ENCODE results near the gene SPECC1L. TPM values are rescaled to one million over a fixed set of nuclear protein-coding genes. Genes with fewer than 3 reads are reported as not detected.

The SPECC1L gene
- total RNA-seq, 1 experiment from 2014 or later, result 14.1 TPM

GRCh38 chr22:24411256-24412004 is 140.8 kb downstream of the SPECC1L start:
- Histone ChIP-seq H4K20me1 (ENCODE audit: low read length) (no peaks in the 10 kb centered on the region), H3K4me3 (ENCODE audit: low read length) (no peak overlapping the region), H2AFZ (ENCODE audit: low read length) (no peak overlapping the region), H3K9me2 (replicated peaks; ENCODE audit: low read length) (no peaks in the 10 kb centered on the region), H3K9me3 (ENCODE audit: low read length) (no peaks in the 10 kb centered on the region), H3K79me2 (ENCODE audit: low read length) (no peaks in the 10 kb centered on the region), H3K4me1 (ENCODE audit: insufficient read depth, low read length) (no peaks in the 10 kb centered on the region), H3K27ac (ENCODE audit: low read length) (no peak overlapping the region), H3F3A (ENCODE audit: low read length, unreplicated experiment) (no peaks in the 10 kb centered on the region), H3K36me3 (ENCODE audit: low read depth, low read length) (no peaks in the 10 kb centered on the region), H3K9ac (ENCODE audit: low read length) (no peak overlapping the region), H3K4me2 (ENCODE audit: low read length) (no peak overlapping the region), H3K27me3 (ENCODE audit: low read length) (no peaks in the 10 kb centered on the region)
- intact Hi-C loops (cut with micrococcal nuclease), result no loop called here
- no TSS peak for BruUV-seq (replicated peaks)
- no peak for ATAC-seq
- ChIA-PET CTCF (no interaction called here), POLR2A (ENCODE audit: unreplicated experiment) (no interaction called here)
- no peak for DNase-seq
- TF ChIP-seq, protein P1, sequence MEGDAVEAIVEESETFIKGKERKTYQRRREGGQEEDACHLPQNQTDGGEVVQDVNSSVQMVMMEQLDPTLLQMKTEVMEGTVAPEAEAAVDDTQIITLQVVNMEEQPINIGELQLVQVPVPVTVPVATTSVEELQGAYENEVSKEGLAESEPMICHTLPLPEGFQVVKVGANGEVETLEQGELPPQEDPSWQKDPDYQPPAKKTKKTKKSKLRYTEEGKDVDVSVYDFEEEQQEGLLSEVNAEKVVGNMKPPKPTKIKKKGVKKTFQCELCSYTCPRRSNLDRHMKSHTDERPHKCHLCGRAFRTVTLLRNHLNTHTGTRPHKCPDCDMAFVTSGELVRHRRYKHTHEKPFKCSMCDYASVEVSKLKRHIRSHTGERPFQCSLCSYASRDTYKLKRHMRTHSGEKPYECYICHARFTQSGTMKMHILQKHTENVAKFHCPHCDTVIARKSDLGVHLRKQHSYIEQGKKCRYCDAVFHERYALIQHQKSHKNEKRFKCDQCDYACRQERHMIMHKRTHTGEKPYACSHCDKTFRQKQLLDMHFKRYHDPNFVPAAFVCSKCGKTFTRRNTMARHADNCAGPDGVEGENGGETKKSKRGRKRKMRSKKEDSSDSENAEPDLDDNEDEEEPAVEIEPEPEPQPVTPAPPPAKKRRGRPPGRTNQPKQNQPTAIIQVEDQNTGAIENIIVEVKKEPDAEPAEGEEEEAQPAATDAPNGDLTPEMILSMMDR (conservative IDR thresholded peaks at IDR 0.05; ENCODE audit: low read depth, low read length), result no peak
- TF ChIP-seq EZH2phosphoT487 (IDR thresholded peaks at IDR 0.05; ENCODE audit: borderline replicate concordance, low read length) (no peak), EZH2 (IDR thresholded peaks at IDR 0.05; ENCODE audit: low read length, unreplicated experiment) (no peak)

DNA sequence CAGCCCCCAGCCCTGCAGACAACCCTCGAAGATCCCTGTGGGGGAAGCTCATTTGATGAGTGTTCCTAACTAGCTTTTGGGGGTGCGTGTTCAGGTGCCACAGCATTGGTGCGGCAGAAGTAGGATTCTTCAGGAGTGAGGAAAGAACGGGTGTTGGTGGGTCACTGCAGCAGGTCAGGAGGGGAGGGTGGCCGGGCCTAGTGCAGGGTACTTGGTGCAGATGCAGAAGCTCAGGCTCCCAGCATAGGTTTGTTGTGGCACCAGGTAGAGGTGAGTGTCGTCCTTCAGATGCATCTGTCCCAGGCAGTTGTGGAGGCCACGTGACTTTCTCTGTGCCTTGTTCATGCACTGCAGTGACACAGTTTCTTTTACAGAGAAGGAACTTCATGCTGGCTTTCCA is 141.6 kb downstream of the SPECC1L start:
- intact Hi-C loops (cut with micrococcal nuclease), result no loop called here

GRCh38 chr22:24413271-24413670 is 142.6 kb downstream of the SPECC1L start:
- H4K20me1 ChIP-seq (ENCODE audit: low read length), result no peaks in the 10 kb centered on the region
- H3K9me2 ChIP-seq (replicated peaks; ENCODE audit: low read length), result no peaks in the 10 kb centered on the region
- H3K27ac ChIP-seq (ENCODE audit: low read length), result no peak overlapping the region
- H3K9ac ChIP-seq (ENCODE audit: low read length), result no peak overlapping the region
- CTCF ChIA-PET, result no interaction called here
- H3K4me3 ChIP-seq (ENCODE audit: low read length), result no peak overlapping the region
- no peak for TF ChIP-seq EZH2phosphoT487 (IDR thresholded peaks at IDR 0.05; ENCODE audit: borderline replicate concordance, low read length)
- TF ChIP-seq EZH2 (IDR thresholded peaks at IDR 0.05; ENCODE audit: low read length, unreplicated experiment), result no peak
- TF ChIP-seq, protein P1 (conservative IDR thresholded peaks at IDR 0.05; ENCODE audit: low read depth, low read length), result no peak
- no peaks in the 10 kb centered on the region for H3F3A ChIP-seq (ENCODE audit: low read length, unreplicated experiment)
- no peak for DNase-seq
- no peak for ATAC-seq
- H3K79me2 ChIP-seq (ENCODE audit: low read length), result no peaks in the 10 kb centered on the region
- H3K27me3 ChIP-seq (ENCODE audit: low read length), result no peaks in the 10 kb centered on the region
- no TSS peak for BruUV-seq (replicated peaks)
- no peaks in the 10 kb centered on the region for H3K4me1 ChIP-seq (ENCODE audit: insufficient read depth, low read length)
- no peak overlapping the region for H3K4me2 ChIP-seq (ENCODE audit: low read length)
- H2AFZ ChIP-seq (ENCODE audit: low read length), result no peak overlapping the region
- H3K9me3 ChIP-seq (ENCODE audit: low read length), result no peaks in the 10 kb centered on the region
- H3K36me3 ChIP-seq (ENCODE audit: low read depth, low read length), result no peaks in the 10 kb centered on the region
- POLR2A ChIA-PET (ENCODE audit: unreplicated experiment), result no interaction called here
- intact Hi-C loops (cut with micrococcal nuclease), result no loop called here

More for the DNA sequence above, 141.6 kb downstream of the SPECC1L start:
- Histone ChIP-seq H3K27me3 (ENCODE audit: low read length) (no peaks in the 10 kb centered on the region), H3K9me2 (replicated peaks; ENCODE audit: low read length) (no peaks in the 10 kb centered on the region), H3K4me3 (ENCODE audit: low read length) (no peak overlapping the region), H3K4me2 (ENCODE audit: low read length) (no peak overlapping the region), H3K9ac (ENCODE audit: low read length) (no peak overlapping the region), H3K27ac (ENCODE audit: low read length) (no peak overlapping the region), H3F3A (ENCODE audit: low read length, unreplicated experiment) (no peaks in the 10 kb centered on the region), H4K20me1 (ENCODE audit: low read length) (no peaks in the 10 kb centered on the region), H3K4me1 (ENCODE audit: insufficient read depth, low read length) (no peaks in the 10 kb centered on the region), H3K36me3 (ENCODE audit: low read depth, low read length) (no peaks in the 10 kb centered on the region), H3K9me3 (ENCODE audit: low read length) (no peaks in the 10 kb centered on the region), H3K79me2 (ENCODE audit: low read length) (no peaks in the 10 kb centered on the region), H2AFZ (ENCODE audit: low read length) (no peak overlapping the region)
- ChIA-PET CTCF (no interaction called here), POLR2A (ENCODE audit: unreplicated experiment) (no interaction called here)
- ATAC-seq, result no peak
- no TSS peak for BruUV-seq (replicated peaks)
- TF ChIP-seq EZH2phosphoT487 (IDR thresholded peaks at IDR 0.05; ENCODE audit: borderline replicate concordance, low read length) (no peak), EZH2 (IDR thresholded peaks at IDR 0.05; ENCODE audit: low read length, unreplicated experiment) (no peak)
- TF ChIP-seq, protein P1 (conservative IDR thresholded peaks at IDR 0.05; ENCODE audit: low read depth, low read length), result no peak
- no peak for DNase-seq

Data from PC-3 (cell line).